Mucosa of descending colon (tissue), 3 donors: ENCODE results near the gene KCNS1. TPM values are rescaled to one million over a fixed set of nuclear protein-coding genes. Genes with fewer than 3 reads are reported as not detected.

Experiments used
- ATAC-seq: fragments of 200-7000 bp; cut with Tn5 transposase; one replicate; pipeline ENCODE4 v1.9.1; 2020; ENCODE audit warnings: mild to moderate bottlenecking, moderate library complexity
- DNase-seq, 3 donors: peaks; one replicate each; pipeline ENCODE4 v3.0.0-alpha.2; 2020
- H3K36me3 ChIP-seq: fragments of 200-600 bp; one replicate; pipeline ENCODE4 v1.8.0; 2021; ENCODE audit warnings: low read depth, mild to moderate bottlenecking
- H3K4me1 ChIP-seq: fragments of 200-600 bp; one replicate; pipeline ENCODE4 v1.8.0; 2021; ENCODE audit warnings: low read depth, mild to moderate bottlenecking
- H3K4me3 ChIP-seq: fragments of 200-600 bp; one replicate; pipeline ENCODE4 v1.8.0; 2021; ENCODE audit warnings: mild to moderate bottlenecking
- H3K9me3 ChIP-seq: fragments of 200-600 bp; one replicate; pipeline ENCODE4 v1.8.0; 2021; ENCODE audit warnings: mild to moderate bottlenecking
- CTCF ChIP-seq: fragments of 200-600 bp; IDR thresholded peaks from one replicate; pipeline ENCODE4 v1.8.0; 2022; ENCODE audit warnings: antibody characterized with exemption, mild to moderate bottlenecking
- intact Hi-C, 2 donors: fragments of 100-400 bp; cut with DNase I in 1 of 2; cut with micrococcal nuclease in 1 of 2; formaldehyde crosslinking; loops; one replicate each; pipeline versions ENCODE4 v1.11.0 to v1.11.1; 2022; cut with DNase I, micrococcal nuclease
- total RNA-seq, 3 donors: library from RNA; stranded (reverse); fragmentation: NEBNext Ultra II Directional in 2 of 3; extraction: Animal tissue kit (Norgen Biotek cat#: 25700) in 2 of 3; gene quantifications; one replicate each; pipeline versions ENCODE4 v1.2.1 to v1.2.4, GENCODE V29; 2021 to 2023
- donor health status: DM: no; HTN: no; CAD: no; lungs with moderate emphysema.
- donor health status: DM: no; HTN: no; CAD: no.
- donor health status: DM: no; HTN: yes; CAD: no.

KCNS1 gene
- total RNA-seq, 3 donors from 2014 or later: 0.09 to 0.17 TPM; not detected in 1

GRCh38 chr20:45118028-45118427, 17.1 kb upstream of the KCNS1 start:
- no peak for ATAC-seq
- no peaks in the 10 kb centered on the region for H3K36me3 ChIP-seq
- no peak for TF ChIP-seq CTCF
- intact Hi-C loops: no loop called here
- DNase-seq: no peak
- no peaks in the 10 kb centered on the region for H3K4me1 ChIP-seq
- H3K9me3 ChIP-seq: no peaks in the 10 kb centered on the region
- H3K4me3 ChIP-seq: no peak overlapping the region

GRCh38 chr20:45117581-45117980, 16.7 kb upstream of the KCNS1 start:
- Histone ChIP-seq H3K9me3 (no peaks in the 10 kb centered on the region), H3K4me3 (no peak overlapping the region), H3K4me1 (no peaks in the 10 kb centered on the region), H3K36me3 (no peaks in the 10 kb centered on the region)
- ATAC-seq (peak; percentile 97), DNase-seq (peak in 1 of 3 donors; percentile 72)
- no peak for TF ChIP-seq CTCF
- intact Hi-C loops: no loop called here

GRCh38 chr20:45115829-45116228, 14.9 kb upstream of the KCNS1 start:
- Histone ChIP-seq H3K9me3 (no peaks in the 10 kb centered on the region), H3K4me1 (no peaks in the 10 kb centered on the region), H3K36me3 (no peaks in the 10 kb centered on the region), H3K4me3 (no peak overlapping the region)
- ATAC-seq: no peak
- TF ChIP-seq CTCF: no peak
- no peak for DNase-seq
- intact Hi-C loops: no loop called here

DNA sequence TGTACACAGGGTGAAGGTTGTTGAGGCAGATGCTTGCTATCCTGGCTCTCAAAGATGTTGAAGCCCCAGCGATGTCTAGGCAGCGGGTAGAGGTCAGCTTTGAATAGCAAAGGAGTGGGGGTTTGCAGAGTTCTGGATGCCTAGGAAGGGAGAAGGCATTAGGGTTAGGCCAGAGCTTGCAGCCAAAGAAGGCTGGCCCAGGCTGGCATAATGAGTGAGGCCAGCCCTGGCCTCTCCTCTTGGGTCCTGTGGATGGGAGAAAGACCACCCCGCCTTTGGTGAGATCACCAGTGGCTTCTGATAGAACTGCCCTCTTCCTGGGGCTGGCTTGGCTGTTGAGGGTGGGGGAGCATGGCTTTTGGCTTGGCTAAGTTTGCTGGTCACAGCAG, 14.5 kb upstream of the KCNS1 start:
- H3K36me3 ChIP-seq: no peaks in the 10 kb centered on the region
- intact Hi-C loops: no loop called here
- ATAC-seq (no peak), DNase-seq (no peak)
- H3K4me3 ChIP-seq: no peak overlapping the region
- no peak for TF ChIP-seq CTCF
- H3K4me1 ChIP-seq: no peaks in the 10 kb centered on the region
- H3K9me3 ChIP-seq: no peaks in the 10 kb centered on the region

DNA sequence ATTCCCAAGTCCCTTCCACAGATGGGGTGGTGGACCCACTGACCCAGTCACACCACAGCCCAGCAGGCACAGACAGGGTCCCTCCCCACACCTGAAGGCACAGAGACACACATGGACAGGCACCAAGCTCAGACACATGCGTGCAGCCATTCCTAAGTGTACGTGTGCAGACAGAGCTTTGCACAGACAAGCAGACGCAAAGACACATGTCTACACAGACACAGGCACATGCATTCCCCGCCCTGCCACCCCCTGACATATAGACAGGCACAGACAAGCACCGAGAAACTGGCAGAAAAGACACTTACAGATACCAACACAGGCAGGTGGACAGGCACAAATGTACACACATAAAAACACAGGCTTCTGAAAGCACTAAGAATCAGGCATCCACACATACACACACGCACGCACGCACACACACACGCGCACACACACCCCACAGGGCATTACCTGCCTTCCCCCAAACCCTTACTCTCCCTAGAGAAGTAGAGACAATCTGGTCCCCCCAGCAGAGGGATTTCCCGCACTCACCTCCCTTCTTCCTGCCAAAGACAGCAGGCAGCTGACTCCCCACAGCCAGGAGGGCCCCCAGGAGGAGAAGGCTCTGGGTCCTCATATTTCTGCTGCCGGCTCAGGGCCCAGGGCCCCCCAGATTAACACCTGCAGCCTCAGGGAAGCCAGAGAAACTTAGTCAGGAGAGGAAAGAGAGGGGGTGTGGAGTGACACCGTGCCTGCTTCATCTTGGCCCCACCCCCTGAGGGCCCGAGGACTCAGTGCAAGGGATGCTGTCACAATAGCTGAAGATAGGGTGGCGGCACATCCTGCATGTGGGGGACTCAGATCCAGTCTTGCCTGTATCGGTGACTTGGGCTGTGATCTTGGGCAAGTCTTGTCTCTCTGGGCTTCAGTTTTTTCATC, 13.8 kb upstream of the KCNS1 start, which contains the start of gene WFDC5:
TSS of gene WFDC5 (minus strand) at position 710 of the 921 bp plus-strand sequence. CDS start at position 619, 91 bp downstream.
- no peaks in the 10 kb centered on the region for H3K4me1 ChIP-seq
- no peak for DNase-seq
- no peak for ATAC-seq
- H3K9me3 ChIP-seq: no peaks in the 10 kb centered on the region
- H3K4me3 ChIP-seq: no peak within 1 kb of the TSS
- no peak for TF ChIP-seq CTCF
- no peaks in the 10 kb centered on the region for H3K36me3 ChIP-seq
- intact Hi-C loops: no loop called here
